ENCODE data around the gene ATXN1. TPM values are rescaled to one million over a fixed set of nuclear protein-coding genes. Genes with fewer than 3 reads are reported as not detected.

Gene ATXN1
- total RNA-seq, 1 experiment from 2014 or later, result 8.1 TPM

DNA sequence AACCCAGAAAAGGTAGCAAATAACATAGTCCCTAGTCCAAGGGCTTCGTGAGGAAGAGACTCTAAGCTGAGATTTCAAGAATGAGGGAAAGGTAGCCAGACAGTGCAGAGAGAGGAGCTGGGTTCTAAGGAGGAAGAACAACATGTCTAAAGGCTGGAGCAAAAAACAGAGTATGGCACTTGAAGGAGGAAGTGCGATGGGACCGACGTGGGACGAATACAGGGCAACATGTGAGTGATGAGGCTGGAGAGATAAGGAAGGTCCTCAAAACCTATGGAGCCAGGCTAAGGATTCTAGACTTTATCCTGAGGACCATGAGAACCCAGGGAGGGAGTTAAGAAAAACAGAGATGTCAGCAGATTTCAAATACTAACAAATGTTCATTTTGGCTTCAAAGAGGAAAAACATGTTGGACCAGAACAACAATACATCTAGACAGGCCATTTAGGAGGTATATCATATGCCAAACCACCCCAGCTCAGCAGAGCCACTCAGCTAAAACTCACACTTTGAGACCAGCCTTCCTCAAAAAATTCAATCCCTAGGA is 17.5 kb downstream of the ATXN1 start (continued):
- TF ChIP-seq ZSCAN18 (CRISPR knock-in tag; IDR thresholded peaks at IDR 0.05) (no peak), USF1 (CRISPR knock-in tag; IDR thresholded peaks at IDR 0.05) (no peak), ZNF138 (CRISPR knock-in tag; conservative IDR thresholded peaks at IDR 0.05) (no peak), ZNF121 (CRISPR knock-in tag; IDR thresholded peaks at IDR 0.05) (no peak)
- TF ChIP-seq, protein P1, sequence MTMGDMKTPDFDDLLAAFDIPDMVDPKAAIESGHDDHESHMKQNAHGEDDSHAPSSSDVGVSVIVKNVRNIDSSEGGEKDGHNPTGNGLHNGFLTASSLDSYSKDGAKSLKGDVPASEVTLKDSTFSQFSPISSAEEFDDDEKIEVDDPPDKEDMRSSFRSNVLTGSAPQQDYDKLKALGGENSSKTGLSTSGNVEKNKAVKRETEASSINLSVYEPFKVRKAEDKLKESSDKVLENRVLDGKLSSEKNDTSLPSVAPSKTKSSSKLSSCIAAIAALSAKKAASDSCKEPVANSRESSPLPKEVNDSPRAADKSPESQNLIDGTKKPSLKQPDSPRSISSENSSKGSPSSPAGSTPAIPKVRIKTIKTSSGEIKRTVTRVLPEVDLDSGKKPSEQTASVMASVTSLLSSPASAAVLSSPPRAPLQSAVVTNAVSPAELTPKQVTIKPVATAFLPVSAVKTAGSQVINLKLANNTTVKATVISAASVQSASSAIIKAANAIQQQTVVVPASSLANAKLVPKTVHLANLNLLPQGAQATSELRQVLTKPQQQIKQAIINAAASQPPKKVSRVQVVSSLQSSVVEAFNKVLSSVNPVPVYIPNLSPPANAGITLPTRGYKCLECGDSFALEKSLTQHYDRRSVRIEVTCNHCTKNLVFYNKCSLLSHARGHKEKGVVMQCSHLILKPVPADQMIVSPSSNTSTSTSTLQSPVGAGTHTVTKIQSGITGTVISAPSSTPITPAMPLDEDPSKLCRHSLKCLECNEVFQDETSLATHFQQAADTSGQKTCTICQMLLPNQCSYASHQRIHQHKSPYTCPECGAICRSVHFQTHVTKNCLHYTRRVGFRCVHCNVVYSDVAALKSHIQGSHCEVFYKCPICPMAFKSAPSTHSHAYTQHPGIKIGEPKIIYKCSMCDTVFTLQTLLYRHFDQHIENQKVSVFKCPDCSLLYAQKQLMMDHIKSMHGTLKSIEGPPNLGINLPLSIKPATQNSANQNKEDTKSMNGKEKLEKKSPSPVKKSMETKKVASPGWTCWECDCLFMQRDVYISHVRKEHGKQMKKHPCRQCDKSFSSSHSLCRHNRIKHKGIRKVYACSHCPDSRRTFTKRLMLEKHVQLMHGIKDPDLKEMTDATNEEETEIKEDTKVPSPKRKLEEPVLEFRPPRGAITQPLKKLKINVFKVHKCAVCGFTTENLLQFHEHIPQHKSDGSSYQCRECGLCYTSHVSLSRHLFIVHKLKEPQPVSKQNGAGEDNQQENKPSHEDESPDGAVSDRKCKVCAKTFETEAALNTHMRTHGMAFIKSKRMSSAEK (CRISPR knock-in tag; IDR thresholded peaks at IDR 0.05; ENCODE audit: borderline replicate concordance), result no peak

DNA sequence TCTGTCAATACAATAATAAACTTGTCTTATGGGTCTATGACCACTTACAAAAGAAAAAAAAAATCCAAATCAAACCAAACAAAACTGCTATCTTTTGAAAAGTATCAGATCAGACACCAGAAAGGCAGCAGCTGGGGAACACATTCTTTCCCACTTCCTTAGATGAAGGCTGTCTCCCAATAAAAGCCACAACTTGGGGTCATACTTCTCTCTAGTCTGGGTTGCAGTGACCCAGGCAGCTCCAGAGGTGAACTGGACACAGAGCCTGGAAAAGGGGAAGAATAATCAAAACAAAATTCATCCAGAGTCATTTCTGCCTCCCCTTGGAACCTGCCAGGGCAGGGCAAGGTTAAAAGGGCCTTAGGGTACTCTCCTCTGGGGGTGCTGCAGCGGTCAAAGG is 19.1 kb downstream of the ATXN1 start:
- Mint-ChIP-seq H3K27ac (no peak overlapping the region), H3K27me3 (ENCODE audit: low read depth) (no peaks in the 10 kb centered on the region), H3K9me3 (no peaks in the 10 kb centered on the region), H3K4me1 (peaks cover 40% of the 10 kb centered on the region), H3K36me3 (no peaks in the 10 kb centered on the region), H3K4me3 (no peak overlapping the region)
- ChIA-PET POLR2A (no interaction called here), CTCF (no interaction called here)
- DNase-seq (ENCODE audit: low spot score) (no peak), ATAC-seq (no peak)
- TF ChIP-seq PREB (CRISPR knock-in tag; IDR thresholded peaks at IDR 0.05; ENCODE audit: borderline replicate concordance) (no peak), RELA (CRISPR knock-in tag; IDR thresholded peaks at IDR 0.05; ENCODE audit: borderline replicate concordance) (no peak), HMGXB4 (CRISPR knock-in tag; IDR thresholded peaks at IDR 0.05) (no peak), USF2 (CRISPR knock-in tag; IDR thresholded peaks at IDR 0.05) (no peak), NFYB (CRISPR knock-in tag; conservative IDR thresholded peaks at IDR 0.05; ENCODE audit: low read depth) (no peak), ZNF317 (CRISPR knock-in tag; IDR thresholded peaks at IDR 0.05; ENCODE audit: borderline replicate concordance, low read depth) (no peak), TEAD4 (CRISPR knock-in tag; IDR thresholded peaks at IDR 0.05) (no peak), SMAD4 (CRISPR knock-in tag; IDR thresholded peaks at IDR 0.05) (no peak), RORB (CRISPR knock-in tag; IDR thresholded peaks at IDR 0.05) (no peak), FOXJ3 (CRISPR knock-in tag; IDR thresholded peaks at IDR 0.05; ENCODE audit: borderline replicate concordance) (no peak), USF1 (CRISPR knock-in tag; IDR thresholded peaks at IDR 0.05) (no peak)
- TF ChIP-seq, protein P2, sequence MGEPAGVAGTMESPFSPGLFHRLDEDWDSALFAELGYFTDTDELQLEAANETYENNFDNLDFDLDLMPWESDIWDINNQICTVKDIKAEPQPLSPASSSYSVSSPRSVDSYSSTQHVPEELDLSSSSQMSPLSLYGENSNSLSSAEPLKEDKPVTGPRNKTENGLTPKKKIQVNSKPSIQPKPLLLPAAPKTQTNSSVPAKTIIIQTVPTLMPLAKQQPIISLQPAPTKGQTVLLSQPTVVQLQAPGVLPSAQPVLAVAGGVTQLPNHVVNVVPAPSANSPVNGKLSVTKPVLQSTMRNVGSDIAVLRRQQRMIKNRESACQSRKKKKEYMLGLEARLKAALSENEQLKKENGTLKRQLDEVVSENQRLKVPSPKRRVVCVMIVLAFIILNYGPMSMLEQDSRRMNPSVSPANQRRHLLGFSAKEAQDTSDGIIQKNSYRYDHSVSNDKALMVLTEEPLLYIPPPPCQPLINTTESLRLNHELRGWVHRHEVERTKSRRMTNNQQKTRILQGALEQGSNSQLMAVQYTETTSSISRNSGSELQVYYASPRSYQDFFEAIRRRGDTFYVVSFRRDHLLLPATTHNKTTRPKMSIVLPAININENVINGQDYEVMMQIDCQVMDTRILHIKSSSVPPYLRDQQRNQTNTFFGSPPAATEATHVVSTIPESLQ (CRISPR knock-in tag; IDR thresholded peaks at IDR 0.05), result no peak
- TF ChIP-seq, protein P3, sequence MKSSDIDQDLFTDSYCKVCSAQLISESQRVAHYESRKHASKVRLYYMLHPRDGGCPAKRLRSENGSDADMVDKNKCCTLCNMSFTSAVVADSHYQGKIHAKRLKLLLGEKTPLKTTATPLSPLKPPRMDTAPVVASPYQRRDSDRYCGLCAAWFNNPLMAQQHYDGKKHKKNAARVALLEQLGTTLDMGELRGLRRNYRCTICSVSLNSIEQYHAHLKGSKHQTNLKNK (CRISPR knock-in tag; IDR thresholded peaks at IDR 0.05), result no peak
- TF ChIP-seq, protein P4, sequence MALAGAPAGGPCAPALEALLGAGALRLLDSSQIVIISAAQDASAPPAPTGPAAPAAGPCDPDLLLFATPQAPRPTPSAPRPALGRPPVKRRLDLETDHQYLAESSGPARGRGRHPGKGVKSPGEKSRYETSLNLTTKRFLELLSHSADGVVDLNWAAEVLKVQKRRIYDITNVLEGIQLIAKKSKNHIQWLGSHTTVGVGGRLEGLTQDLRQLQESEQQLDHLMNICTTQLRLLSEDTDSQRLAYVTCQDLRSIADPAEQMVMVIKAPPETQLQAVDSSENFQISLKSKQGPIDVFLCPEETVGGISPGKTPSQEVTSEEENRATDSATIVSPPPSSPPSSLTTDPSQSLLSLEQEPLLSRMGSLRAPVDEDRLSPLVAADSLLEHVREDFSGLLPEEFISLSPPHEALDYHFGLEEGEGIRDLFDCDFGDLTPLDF (CRISPR knock-in tag; IDR thresholded peaks at IDR 0.05), result no peak

Data from WTC11 (cell line).